ENCODE data around the gene EDN3. TPM values are rescaled to one million over a fixed set of nuclear protein-coding genes. Genes with fewer than 3 reads are reported as not detected.

EDN3 gene
- polyA plus RNA-seq, 1 donor from 2014 or later = 0.50 TPM

DNA sequence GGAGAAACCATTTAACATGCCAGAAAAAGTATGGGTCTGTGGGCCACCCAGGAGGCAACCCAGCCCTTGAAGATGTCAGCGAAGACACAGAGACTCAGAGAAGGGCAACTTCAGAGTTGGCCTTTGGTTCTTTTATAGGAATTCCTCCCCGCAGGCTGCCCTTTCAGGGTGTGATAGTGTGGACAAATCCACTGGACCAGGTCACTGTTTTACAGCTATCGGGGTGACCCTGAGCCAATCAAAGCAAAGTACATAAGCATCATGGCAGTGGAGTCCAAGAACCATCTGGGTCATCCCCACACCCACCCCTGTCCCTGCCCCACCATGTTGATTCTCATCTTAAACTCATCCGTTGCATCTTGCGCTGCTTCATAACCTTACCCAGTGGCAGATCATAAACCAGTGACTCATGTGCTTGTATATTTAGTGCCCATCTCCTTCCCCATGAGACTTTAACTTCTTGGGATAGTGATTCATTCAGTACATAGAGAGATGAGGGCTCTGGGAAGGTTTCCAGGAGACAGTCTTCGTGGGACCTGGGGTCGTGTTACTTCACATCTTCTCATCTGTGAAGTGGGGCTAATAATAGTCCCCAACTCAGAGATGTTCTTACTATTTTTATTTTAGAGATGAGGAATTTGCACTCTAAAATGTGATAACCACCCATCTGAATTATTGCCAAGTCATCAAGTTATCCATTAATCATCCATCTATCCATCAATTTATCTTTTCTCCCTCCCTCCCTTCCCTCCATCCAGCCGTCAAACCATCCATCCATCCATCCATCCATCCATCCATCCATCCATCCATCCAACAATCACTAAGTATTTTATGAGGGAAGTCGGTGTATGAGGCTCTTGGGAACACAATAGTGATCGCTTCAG, 51.0 kb downstream of the EDN3 start:
- no peak overlapping the region for H3K9ac ChIP-seq (ENCODE audit: low read length)
- no peaks in the 10 kb centered on the region for H3K27me3 ChIP-seq (ENCODE audit: insufficient read depth, low read depth, low read length)
- no peaks in the 10 kb centered on the region for H3K36me3 ChIP-seq (ENCODE audit: insufficient read depth, low read length)
- no peak overlapping the region for H3K27ac ChIP-seq (ENCODE audit: low read length)
- no peaks in the 10 kb centered on the region for H3F3A ChIP-seq (ENCODE audit: insufficient read depth, low read length, poor library complexity, severe bottlenecking)
- no peaks in the 10 kb centered on the region for H3K9me2 ChIP-seq (ENCODE audit: insufficient read depth, low read length)
- H3K4me2 ChIP-seq (ENCODE audit: low read length) = no peak overlapping the region
- no peak overlapping the region for H3K4me3 ChIP-seq (ENCODE audit: low read length)
- H3K9me3 ChIP-seq (ENCODE audit: low read length) = no peaks in the 10 kb centered on the region
- H4K20me1 ChIP-seq (ENCODE audit: insufficient read depth) = no peaks in the 10 kb centered on the region
- TF ChIP-seq POLR2AphosphoS5 (IDR thresholded peaks at IDR 0.05) (no peak), RAD21 (conservative IDR thresholded peaks at IDR 0.05) (no peak)
- no peak overlapping the region for H2AFZ ChIP-seq (ENCODE audit: low read depth, low read length)
- no peaks in the 10 kb centered on the region for H3K79me2 ChIP-seq (replicated peaks; ENCODE audit: insufficient read depth, low read length)

- no peaks in the 10 kb centered on the region for H3K9me2 ChIP-seq (ENCODE audit: insufficient read depth, low read length)
- no peaks in the 10 kb centered on the region for H3K79me2 ChIP-seq (replicated peaks; ENCODE audit: insufficient read depth, low read length)
- H4K20me1 ChIP-seq (ENCODE audit: insufficient read depth) = no peaks in the 10 kb centered on the region
- H3K9ac ChIP-seq (ENCODE audit: low read length) = no peak overlapping the region
- no peaks in the 10 kb centered on the region for H3K27me3 ChIP-seq (ENCODE audit: insufficient read depth, low read depth, low read length)
- H3K27ac ChIP-seq (ENCODE audit: low read length) = no peak overlapping the region
- H3K9me3 ChIP-seq (ENCODE audit: low read length) = no peaks in the 10 kb centered on the region
- TF ChIP-seq POLR2AphosphoS5 (IDR thresholded peaks at IDR 0.05) = no peak
- TF ChIP-seq SMC3 (conservative IDR thresholded peaks at IDR 0.05; ENCODE audit: poor library complexity) = no peak
- TF ChIP-seq RAD21 (conservative IDR thresholded peaks at IDR 0.05) = no peak
- TF ChIP-seq TAF1 (IDR thresholded peaks at IDR 0.05; ENCODE audit: low read depth) = no peak
- TF ChIP-seq, protein P1, sequence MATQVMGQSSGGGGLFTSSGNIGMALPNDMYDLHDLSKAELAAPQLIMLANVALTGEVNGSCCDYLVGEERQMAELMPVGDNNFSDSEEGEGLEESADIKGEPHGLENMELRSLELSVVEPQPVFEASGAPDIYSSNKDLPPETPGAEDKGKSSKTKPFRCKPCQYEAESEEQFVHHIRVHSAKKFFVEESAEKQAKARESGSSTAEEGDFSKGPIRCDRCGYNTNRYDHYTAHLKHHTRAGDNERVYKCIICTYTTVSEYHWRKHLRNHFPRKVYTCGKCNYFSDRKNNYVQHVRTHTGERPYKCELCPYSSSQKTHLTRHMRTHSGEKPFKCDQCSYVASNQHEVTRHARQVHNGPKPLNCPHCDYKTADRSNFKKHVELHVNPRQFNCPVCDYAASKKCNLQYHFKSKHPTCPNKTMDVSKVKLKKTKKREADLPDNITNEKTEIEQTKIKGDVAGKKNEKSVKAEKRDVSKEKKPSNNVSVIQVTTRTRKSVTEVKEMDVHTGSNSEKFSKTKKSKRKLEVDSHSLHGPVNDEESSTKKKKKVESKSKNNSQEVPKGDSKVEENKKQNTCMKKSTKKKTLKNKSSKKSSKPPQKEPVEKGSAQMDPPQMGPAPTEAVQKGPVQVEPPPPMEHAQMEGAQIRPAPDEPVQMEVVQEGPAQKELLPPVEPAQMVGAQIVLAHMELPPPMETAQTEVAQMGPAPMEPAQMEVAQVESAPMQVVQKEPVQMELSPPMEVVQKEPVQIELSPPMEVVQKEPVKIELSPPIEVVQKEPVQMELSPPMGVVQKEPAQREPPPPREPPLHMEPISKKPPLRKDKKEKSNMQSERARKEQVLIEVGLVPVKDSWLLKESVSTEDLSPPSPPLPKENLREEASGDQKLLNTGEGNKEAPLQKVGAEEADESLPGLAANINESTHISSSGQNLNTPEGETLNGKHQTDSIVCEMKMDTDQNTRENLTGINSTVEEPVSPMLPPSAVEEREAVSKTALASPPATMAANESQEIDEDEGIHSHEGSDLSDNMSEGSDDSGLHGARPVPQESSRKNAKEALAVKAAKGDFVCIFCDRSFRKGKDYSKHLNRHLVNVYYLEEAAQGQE (IDR thresholded peaks at IDR 0.05; ENCODE audit: borderline replicate concordance) = no peak
- TF ChIP-seq MXI1 (conservative IDR thresholded peaks at IDR 0.05; ENCODE audit: poor library complexity, severe bottlenecking) = no peak
- TF ChIP-seq EZH2 (IDR thresholded peaks at IDR 0.05; ENCODE audit: borderline replicate concordance, insufficient read depth, low read length, poor library complexity, severe bottlenecking) = no peak
- TF ChIP-seq, protein P2, sequence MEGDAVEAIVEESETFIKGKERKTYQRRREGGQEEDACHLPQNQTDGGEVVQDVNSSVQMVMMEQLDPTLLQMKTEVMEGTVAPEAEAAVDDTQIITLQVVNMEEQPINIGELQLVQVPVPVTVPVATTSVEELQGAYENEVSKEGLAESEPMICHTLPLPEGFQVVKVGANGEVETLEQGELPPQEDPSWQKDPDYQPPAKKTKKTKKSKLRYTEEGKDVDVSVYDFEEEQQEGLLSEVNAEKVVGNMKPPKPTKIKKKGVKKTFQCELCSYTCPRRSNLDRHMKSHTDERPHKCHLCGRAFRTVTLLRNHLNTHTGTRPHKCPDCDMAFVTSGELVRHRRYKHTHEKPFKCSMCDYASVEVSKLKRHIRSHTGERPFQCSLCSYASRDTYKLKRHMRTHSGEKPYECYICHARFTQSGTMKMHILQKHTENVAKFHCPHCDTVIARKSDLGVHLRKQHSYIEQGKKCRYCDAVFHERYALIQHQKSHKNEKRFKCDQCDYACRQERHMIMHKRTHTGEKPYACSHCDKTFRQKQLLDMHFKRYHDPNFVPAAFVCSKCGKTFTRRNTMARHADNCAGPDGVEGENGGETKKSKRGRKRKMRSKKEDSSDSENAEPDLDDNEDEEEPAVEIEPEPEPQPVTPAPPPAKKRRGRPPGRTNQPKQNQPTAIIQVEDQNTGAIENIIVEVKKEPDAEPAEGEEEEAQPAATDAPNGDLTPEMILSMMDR (IDR thresholded peaks at IDR 0.05; ENCODE audit: poor library complexity, severe bottlenecking) = no peak
- no peak for TF ChIP-seq EP300 (conservative IDR thresholded peaks at IDR 0.05; ENCODE audit: poor library complexity, severe bottlenecking)
- no peaks in the 10 kb centered on the region for H3K36me3 ChIP-seq (ENCODE audit: insufficient read depth, low read length)
- H2AFZ ChIP-seq (ENCODE audit: low read depth, low read length) = no peak overlapping the region
- no peak overlapping the region for H3K4me3 ChIP-seq (ENCODE audit: low read length)
- no peaks in the 10 kb centered on the region for H3F3A ChIP-seq (ENCODE audit: insufficient read depth, low read length, poor library complexity, severe bottlenecking)
- no peak overlapping the region for H3K4me2 ChIP-seq (ENCODE audit: low read length)
These were observed 52.1 kb downstream of the EDN3 start for GRCh38 chr20:59352541-59352940.
